Measurements from ENCODE around the gene FTO.

The FTO gene

DNA sequence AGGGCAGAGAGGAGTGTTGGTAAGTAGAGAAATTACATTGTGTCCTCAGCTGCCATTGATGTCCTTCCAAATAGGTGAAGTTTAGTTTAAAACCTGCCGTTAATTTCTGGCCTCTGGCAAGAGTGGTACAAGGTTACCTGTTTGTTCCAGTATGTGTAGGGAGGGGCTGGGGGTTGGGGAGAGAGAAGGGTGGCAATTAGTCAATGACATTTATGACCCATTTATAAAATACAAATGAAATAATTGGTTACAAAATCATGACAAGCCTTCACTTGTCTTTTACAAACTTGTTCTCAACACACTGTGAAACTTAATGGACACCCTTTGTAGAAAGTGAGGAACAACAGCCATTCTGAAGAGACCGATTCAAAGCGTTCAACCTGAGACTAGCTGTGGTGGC lies 281.0 kb downstream of the FTO start:
- no peak overlapping the region for H3K4me3 Mint-ChIP-seq
- no peaks in the 10 kb centered on the region for H3K36me3 Mint-ChIP-seq
- no peak overlapping the region for H3K27ac Mint-ChIP-seq
- no peaks in the 10 kb centered on the region for H3K27me3 Mint-ChIP-seq
- no peaks in the 10 kb centered on the region for H3K4me1 Mint-ChIP-seq
- CTCF ChIA-PET = no interaction called here
- no peak for DNase-seq
- H3K9me3 Mint-ChIP-seq = no peaks in the 10 kb centered on the region

- Mint-ChIP-seq H3K36me3 (no peaks in the 10 kb centered on the region), H3K27me3 (no peaks in the 10 kb centered on the region), H3K4me1 (no peaks in the 10 kb centered on the region), H3K9me3 (no peaks in the 10 kb centered on the region), H3K4me3 (no peak overlapping the region), H3K27ac (no peak overlapping the region)
- DNase-seq = no peak
- CTCF ChIA-PET = no interaction called here
Measured at GRCh38 chr16:53985861-53986260, 281.9 kb downstream of the FTO start.

DNA sequence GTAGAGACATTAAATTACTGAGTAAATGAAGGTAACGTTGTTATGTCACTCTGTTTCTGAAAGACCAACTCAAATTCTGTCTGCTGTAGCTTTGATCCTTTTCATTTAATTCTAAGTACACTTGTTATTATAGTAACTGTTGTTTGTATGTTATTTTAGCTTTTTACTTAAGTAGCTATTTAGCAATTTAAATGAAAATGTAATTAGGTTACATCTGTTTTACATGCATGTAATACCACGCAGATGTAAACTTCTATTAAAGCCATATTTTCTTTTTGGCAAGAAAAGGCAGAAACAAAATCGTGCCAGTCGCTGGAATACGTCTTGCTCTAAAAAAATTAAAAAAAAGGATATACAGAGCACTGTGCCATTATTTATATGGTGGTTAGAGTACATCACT lies 282.8 kb downstream of the FTO start:
- Mint-ChIP-seq H3K4me3 (no peak overlapping the region), H3K27ac (no peak overlapping the region), H3K27me3 (no peaks in the 10 kb centered on the region), H3K4me1 (peaks cover 4% of the 10 kb centered on the region), H3K36me3 (no peaks in the 10 kb centered on the region), H3K9me3 (no peaks in the 10 kb centered on the region)
- CTCF ChIA-PET = interaction anchor here (0.5 kb wide), 1 partner anchor 163 kb away, joined by 3 read pairs; no protein-coding TSS in a partner anchor
- DNase-seq = no peak

- H3K27ac Mint-ChIP-seq = no peak overlapping the region
- H3K4me3 Mint-ChIP-seq = no peak overlapping the region
- no peaks in the 10 kb centered on the region for H3K9me3 Mint-ChIP-seq
- DNase-seq = no peak
- CTCF ChIA-PET = no interaction called here
- no peaks in the 10 kb centered on the region for H3K27me3 Mint-ChIP-seq
- peaks cover 11% of the 10 kb centered on the region for H3K4me1 Mint-ChIP-seq
- H3K36me3 Mint-ChIP-seq = no peaks in the 10 kb centered on the region
Measured at GRCh38 chr16:53988136-53988535, 284.2 kb downstream of the FTO start.

GRCh38 chr16:53989597-53989996 lies 285.6 kb downstream of the FTO start:
- CTCF ChIA-PET = no interaction called here
- DNase-seq = no peak
- Mint-ChIP-seq H3K9me3 (no peaks in the 10 kb centered on the region), H3K27ac (no peak overlapping the region), H3K27me3 (no peaks in the 10 kb centered on the region), H3K36me3 (no peaks in the 10 kb centered on the region), H3K4me3 (no peak overlapping the region), H3K4me1 (peaks cover 11% of the 10 kb centered on the region)

DNA sequence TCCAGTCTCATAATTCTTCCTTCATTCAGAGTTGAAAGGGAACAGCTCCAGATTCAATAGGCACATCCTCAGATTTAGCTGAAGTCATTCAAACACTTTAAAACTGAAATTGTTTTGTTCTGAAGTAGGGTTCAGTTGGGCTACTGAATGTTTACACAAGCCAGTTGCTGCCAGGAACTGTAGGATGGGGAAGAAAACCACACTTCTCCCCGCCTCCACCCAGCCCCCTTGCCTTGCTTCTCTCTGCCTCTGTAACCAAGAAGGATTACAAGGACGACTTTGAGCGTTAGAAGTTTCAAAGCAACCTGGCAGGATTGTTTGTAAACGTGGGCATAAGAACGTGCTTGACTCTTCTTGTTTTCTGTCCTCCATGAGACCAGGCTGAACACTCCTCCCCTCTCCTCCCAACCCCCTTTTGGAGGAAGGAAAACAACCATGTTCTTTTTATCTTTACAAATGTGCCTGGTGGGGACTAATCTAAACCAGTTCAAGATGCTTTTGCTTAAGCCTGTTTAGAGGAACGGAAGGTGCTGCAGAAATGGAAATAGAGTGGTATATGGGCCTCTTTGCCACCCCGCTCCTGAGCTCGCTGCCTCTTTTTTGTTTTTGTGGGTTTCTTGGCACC lies 287.9 kb downstream of the FTO start:
- no peaks in the 10 kb centered on the region for H3K36me3 Mint-ChIP-seq
- no peaks in the 10 kb centered on the region for H3K27me3 Mint-ChIP-seq
- no peak overlapping the region for H3K4me3 Mint-ChIP-seq
- DNase-seq = peak; percentile 23
- peaks cover 11% of the 10 kb centered on the region for H3K4me1 Mint-ChIP-seq
- H3K9me3 Mint-ChIP-seq = no peaks in the 10 kb centered on the region
- H3K27ac Mint-ChIP-seq = no peak overlapping the region
- CTCF ChIA-PET = no interaction called here

DNA sequence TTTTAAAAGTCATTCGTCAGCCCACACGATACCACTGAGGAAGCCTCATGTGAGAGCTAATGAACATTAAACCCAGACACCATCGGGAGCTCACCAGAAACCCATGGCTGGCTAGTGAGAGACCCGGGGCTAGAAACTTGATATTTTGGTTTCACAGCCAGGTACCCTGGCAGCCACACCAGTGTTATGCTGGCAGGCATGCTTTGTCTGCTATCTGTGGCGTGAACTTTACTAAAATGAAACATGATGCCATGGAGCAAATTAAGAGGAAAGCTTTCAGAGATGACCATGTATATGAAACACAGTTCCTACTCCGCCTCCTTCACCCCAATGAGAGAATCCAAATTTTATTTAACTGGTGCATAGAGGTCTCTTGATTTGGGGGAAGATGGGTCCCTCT lies 291.4 kb downstream of the FTO start:
- no peaks in the 10 kb centered on the region for H3K9me3 Mint-ChIP-seq
- H3K27ac Mint-ChIP-seq = no peak overlapping the region
- H3K4me3 Mint-ChIP-seq = no peak overlapping the region
- CTCF ChIA-PET = no interaction called here
- H3K36me3 Mint-ChIP-seq = no peaks in the 10 kb centered on the region
- no peaks in the 10 kb centered on the region for H3K27me3 Mint-ChIP-seq
- DNase-seq = no peak
- peaks cover 11% of the 10 kb centered on the region for H3K4me1 Mint-ChIP-seq

DNA sequence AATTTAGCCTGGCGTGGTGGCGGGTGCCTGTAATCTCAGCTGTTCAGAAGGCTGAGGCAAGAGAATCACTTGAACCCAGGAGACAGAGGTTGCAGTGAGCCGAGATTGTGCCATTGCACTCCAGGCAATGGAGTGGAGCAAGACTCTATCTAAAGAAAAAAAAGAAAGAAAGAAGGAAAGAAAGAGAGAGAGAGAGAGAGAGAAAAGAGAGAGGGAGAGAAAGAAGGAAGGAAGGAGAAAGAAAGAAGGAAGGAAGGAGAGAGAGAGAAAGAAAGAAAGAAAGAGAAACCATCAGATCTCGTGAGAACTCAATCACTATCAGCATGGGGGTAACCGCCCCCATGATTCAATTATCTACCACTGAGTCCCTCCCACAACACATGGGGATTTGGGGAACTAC lies 293.0 kb downstream of the FTO start:
- Mint-ChIP-seq H3K9me3 (no peaks in the 10 kb centered on the region), H3K4me3 (no peak overlapping the region), H3K36me3 (no peaks in the 10 kb centered on the region), H3K27me3 (no peaks in the 10 kb centered on the region), H3K4me1 (peaks cover 5% of the 10 kb centered on the region), H3K27ac (no peak overlapping the region)
- no peak for DNase-seq
- CTCF ChIA-PET = no interaction called here

GRCh38 chr16:53998024-53998810 lies 294.3 kb downstream of the FTO start:
- Mint-ChIP-seq H3K9me3 (no peaks in the 10 kb centered on the region), H3K4me3 (no peak overlapping the region), H3K27me3 (no peaks in the 10 kb centered on the region), H3K36me3 (no peaks in the 10 kb centered on the region), H3K27ac (no peak overlapping the region), H3K4me1 (no peaks in the 10 kb centered on the region)
- CTCF ChIA-PET = no interaction called here
- DNase-seq = no peak

GRCh38 chr16:53998966-53999522 lies 295.1 kb downstream of the FTO start:
- Mint-ChIP-seq H3K9me3 (no peaks in the 10 kb centered on the region), H3K36me3 (no peaks in the 10 kb centered on the region), H3K27me3 (no peaks in the 10 kb centered on the region), H3K27ac (no peak overlapping the region), H3K4me1 (no peaks in the 10 kb centered on the region), H3K4me3 (no peak overlapping the region)
- no peak for DNase-seq
- CTCF ChIA-PET = no interaction called here

- Mint-ChIP-seq H3K4me1 (no peaks in the 10 kb centered on the region), H3K9me3 (no peaks in the 10 kb centered on the region), H3K27ac (no peak overlapping the region), H3K4me3 (no peak overlapping the region), H3K36me3 (no peaks in the 10 kb centered on the region), H3K27me3 (no peaks in the 10 kb centered on the region)
- CTCF ChIA-PET = no interaction called here
- DNase-seq = no peak
Measured at GRCh38 chr16:53999841-54000240, 295.9 kb downstream of the FTO start.

DNA sequence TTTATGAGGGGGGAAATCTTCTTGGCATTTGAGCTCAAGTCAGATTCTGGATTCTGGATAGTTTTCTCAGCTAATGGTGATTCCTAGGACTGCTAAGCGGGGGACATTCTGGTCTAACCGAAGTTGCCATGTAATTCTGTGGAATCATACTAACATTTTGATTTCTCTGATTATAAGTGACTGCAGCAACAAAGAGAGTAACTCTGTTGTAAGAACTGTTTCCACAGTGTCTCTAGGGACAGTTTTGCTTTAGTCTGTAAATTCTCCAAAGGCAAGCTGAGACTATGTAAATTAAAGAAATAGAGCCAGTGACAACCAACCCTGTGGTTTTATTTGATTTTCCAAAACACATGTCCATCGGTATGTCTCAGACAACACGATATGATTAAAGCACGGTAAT lies 296.4 kb downstream of the FTO start:
- H3K9me3 Mint-ChIP-seq = no peaks in the 10 kb centered on the region
- no peak overlapping the region for H3K27ac Mint-ChIP-seq
- H3K36me3 Mint-ChIP-seq = no peaks in the 10 kb centered on the region
- H3K4me3 Mint-ChIP-seq = no peak overlapping the region
- CTCF ChIA-PET = no interaction called here
- DNase-seq = no peak
- no peaks in the 10 kb centered on the region for H3K27me3 Mint-ChIP-seq
- no peaks in the 10 kb centered on the region for H3K4me1 Mint-ChIP-seq

- Mint-ChIP-seq H3K4me1 (no peaks in the 10 kb centered on the region), H3K36me3 (peaks cover 7% of the 10 kb centered on the region), H3K27ac (no peak overlapping the region), H3K27me3 (no peaks in the 10 kb centered on the region), H3K9me3 (no peaks in the 10 kb centered on the region), H3K4me3 (no peak overlapping the region)
- DNase-seq = no peak
- CTCF ChIA-PET = no interaction called here
Measured at GRCh38 chr16:54006693-54007092, 302.7 kb downstream of the FTO start.

DNA sequence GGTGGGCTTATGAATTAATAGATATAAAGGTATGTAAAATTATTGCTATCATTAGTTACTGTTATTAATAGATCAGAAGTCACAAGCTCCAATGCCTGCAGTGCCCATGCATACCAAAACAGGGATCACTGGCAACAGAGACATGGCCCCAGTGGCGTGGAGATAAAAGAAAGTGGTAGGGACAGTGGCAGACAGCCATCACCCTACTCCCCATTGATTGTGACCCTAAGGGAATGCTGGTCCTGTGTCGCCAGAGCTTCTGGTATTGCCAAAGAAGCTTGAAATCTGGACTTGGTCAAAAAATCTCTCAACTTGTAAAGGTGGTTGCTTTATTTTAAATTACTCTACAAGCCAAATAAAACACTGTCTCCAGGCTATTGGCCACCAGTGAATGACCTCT lies 303.5 kb downstream of the FTO start:
- DNase-seq = no peak
- Mint-ChIP-seq H3K9me3 (no peaks in the 10 kb centered on the region), H3K4me1 (no peaks in the 10 kb centered on the region), H3K4me3 (no peak overlapping the region), H3K36me3 (peaks cover 7% of the 10 kb centered on the region), H3K27me3 (no peaks in the 10 kb centered on the region), H3K27ac (no peak overlapping the region)
- CTCF ChIA-PET = no interaction called here

DNA sequence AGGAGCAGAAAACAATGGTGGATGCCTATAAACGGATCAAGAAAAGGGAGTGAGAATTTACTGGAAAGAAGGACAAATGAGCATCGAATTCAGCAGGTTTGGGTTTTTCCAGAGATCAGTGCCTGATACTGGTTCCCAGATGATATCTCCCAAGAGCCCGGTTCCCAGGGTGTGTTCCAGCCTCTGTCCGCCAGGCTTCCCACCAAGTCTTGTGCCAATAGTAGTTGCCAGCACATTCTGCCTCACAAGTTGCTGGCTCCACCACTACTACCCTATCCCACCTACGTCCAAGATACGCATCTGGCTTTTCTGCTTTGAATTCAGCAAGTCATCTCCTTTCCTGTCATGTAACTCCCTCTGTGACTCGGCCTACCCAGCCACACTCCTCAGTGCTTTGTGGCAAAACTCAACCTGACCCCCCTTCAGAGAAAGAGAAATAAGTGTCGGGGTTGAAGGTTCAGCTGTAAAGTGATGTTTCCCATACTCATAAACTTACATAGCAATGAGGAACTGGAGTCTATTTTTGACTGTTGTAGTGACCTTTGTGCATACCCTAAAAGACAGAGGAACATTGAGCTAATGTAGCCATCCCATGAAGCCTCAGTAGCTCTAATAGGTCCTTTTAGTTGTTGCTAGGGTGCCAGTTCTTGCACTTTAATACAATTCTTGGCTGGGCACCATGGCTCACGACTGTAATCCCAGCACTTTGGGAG lies 305.7 kb downstream of the FTO start:
- H3K4me3 Mint-ChIP-seq = no peak overlapping the region
- H3K27me3 Mint-ChIP-seq = no peaks in the 10 kb centered on the region
- CTCF ChIA-PET = no interaction called here

More for the DNA sequence above, 305.7 kb downstream of the FTO start:
- Mint-ChIP-seq H3K9me3 (peaks cover 4% of the 10 kb centered on the region), H3K4me1 (peaks cover 2% of the 10 kb centered on the region), H3K36me3 (peaks cover 7% of the 10 kb centered on the region), H3K27ac (no peak overlapping the region)
- DNase-seq = no peak
